Neural cell (in vitro differentiated cells): ENCODE results near the gene SLC2A5. TPM values are rescaled to one million over a fixed set of nuclear protein-coding genes. Genes with fewer than 3 reads are reported as not detected.

Source experiments
- H2AFZ ChIP-seq: fragments of 200-600, 300-800 bp; sonication (generic), shearing (Covaris generic); 2 replicates; pipeline ENCODE4 v1.6.0; 2014; ENCODE audit warnings: low read depth, mild to moderate bottlenecking, antibody characterized with exemption, low read length, moderate library complexity
- H3F3A ChIP-seq: fragments of 200-600 bp; shearing (Covaris generic); 2 replicates; pipeline ENCODE4 v1.6.1; 2016; ENCODE audit warnings: mild to moderate bottlenecking, moderate library complexity, mixed read lengths, antibody characterized with exemption, low read length; ENCODE audit not compliant: insufficient read depth, poor library complexity, severe bottlenecking
- H3K27ac ChIP-seq: fragments of 200-600, 300-800 bp; sonication (generic), shearing (Covaris generic); 2 replicates; pipeline ENCODE4 v1.5.1; 2014; ENCODE audit warnings: mild to moderate bottlenecking, low read length, moderate library complexity
- H3K27me3 ChIP-seq: fragments of 300-800, 200-600 bp; sonication (generic), shearing (Covaris generic); 2 replicates; pipeline ENCODE4 v1.6.0; 2014; ENCODE audit warnings: mild to moderate bottlenecking, low read depth, low read length, moderate library complexity; ENCODE audit not compliant: insufficient read depth
- H3K36me3 ChIP-seq: fragments of 300-800, 200-600 bp; sonication (generic), shearing (Covaris generic); 2 replicates; pipeline ENCODE4 v1.5.1; 2014; ENCODE audit warnings: mild to moderate bottlenecking, antibody characterized with exemption, low read length, moderate library complexity; ENCODE audit not compliant: insufficient read depth
- H3K4me2 ChIP-seq: fragments of 300-800, 200-600 bp; sonication (generic), shearing (Covaris generic); 2 replicates; pipeline ENCODE4 v1.6.0; 2014; ENCODE audit warnings: mild to moderate bottlenecking, low read length
- H3K4me3 ChIP-seq: fragments of 300-800, 200-600 bp; sonication (generic), shearing (Covaris generic); 2 replicates; pipeline ENCODE4 v1.5.1; 2014; ENCODE audit warnings: mild to moderate bottlenecking, low read length, moderate library complexity
- H3K79me2 ChIP-seq: fragments of 200-600 bp; shearing (Covaris generic); replicated peaks from 2 replicates; pipeline ENCODE4 v1.6.0; 2014; ENCODE audit warnings: mild to moderate bottlenecking, low read length, moderate library complexity; ENCODE audit not compliant: insufficient read depth
- H3K9ac ChIP-seq: fragments of 300-800, 200-600 bp; sonication (generic), shearing (Covaris generic); 2 replicates; pipeline ENCODE4 v1.6.1; 2016; ENCODE audit warnings: mild to moderate bottlenecking, low read length, mixed read lengths
- H3K9me2 ChIP-seq: fragments of 200-600 bp; shearing (Covaris generic); 2 replicates; pipeline ENCODE4 v1.6.1; 2016; ENCODE audit warnings: mild to moderate bottlenecking, low read length, mixed read lengths; ENCODE audit not compliant: insufficient read depth
- H3K9me3 ChIP-seq: fragments of 200-600, 300-800 bp; sonication (generic), shearing (Covaris generic); 2 replicates; pipeline ENCODE4 v1.6.1; 2016; ENCODE audit warnings: mild to moderate bottlenecking, mixed run types, low read length, moderate library complexity, mixed read lengths
- H4K20me1 ChIP-seq: fragments of 200-600 bp; shearing (Covaris generic); 2 replicates; pipeline ENCODE4 v1.6.1; 2016; ENCODE audit warnings: mild to moderate bottlenecking, mixed run types; ENCODE audit not compliant: insufficient read depth
- CTCF ChIP-seq: fragments of 450-650 bp; IDR thresholded peaks from 2 replicates; pipeline ENCODE4 v1.5.1; 2014; ENCODE audit warnings: antibody characterized with exemption, mild to moderate bottlenecking, moderate library complexity; ENCODE audit not compliant: poor library complexity, severe bottlenecking
- EP300 ChIP-seq: fragments of 450-650 bp; conservative IDR thresholded peaks from 2 replicates; pipeline ENCODE4 v1.6.1; 2014; ENCODE audit warnings: antibody characterized with exemption, mild to moderate bottlenecking, moderate library complexity; ENCODE audit not compliant: poor library complexity, severe bottlenecking
- EZH2 ChIP-seq: fragments of 200-600, 300-800 bp; shearing (Covaris generic), sonication (generic); IDR thresholded peaks from 2 replicates; pipeline ENCODE4 v1.6.1; 2014; ENCODE audit warnings: antibody characterized with exemption, low read length, borderline replicate concordance, mild to moderate bottlenecking; ENCODE audit not compliant: insufficient read depth, poor library complexity, severe bottlenecking
- MXI1 ChIP-seq: fragments of 450-650 bp; conservative IDR thresholded peaks from 2 replicates; pipeline ENCODE4 v1.6.1; 2014; ENCODE audit warnings: antibody characterized with exemption, mild to moderate bottlenecking; ENCODE audit not compliant: poor library complexity, severe bottlenecking
- POLR2AphosphoS5 ChIP-seq: IDR thresholded peaks from 2 replicates; pipeline ENCODE4 v1.6.1; 2012
- RAD21 ChIP-seq: fragments of 450-650 bp; conservative IDR thresholded peaks from 2 replicates; pipeline ENCODE4 v1.6.1; 2014; ENCODE audit warnings: antibody characterized with exemption, mild to moderate bottlenecking, moderate library complexity
- SMC3 ChIP-seq: fragments of 450-650 bp; conservative IDR thresholded peaks from 2 replicates; pipeline ENCODE4 v1.6.1; 2014; ENCODE audit warnings: antibody characterized with exemption, mild to moderate bottlenecking, moderate library complexity; ENCODE audit not compliant: poor library complexity
- TAF1 ChIP-seq: IDR thresholded peaks from 2 replicates; pipeline ENCODE4 v1.6.1; 2012; ENCODE audit warnings: low read depth
- polyA plus RNA-seq: library from polyadenylated mRNA; depleted of rRNA; stranded (reverse); fragments of >200 nt; gene quantifications from 2 replicates; pipeline ENCODE4 v1.2.3, GENCODE V29; 2014
- TF ChIP-seq, protein P1 (sequence below): IDR thresholded peaks from 2 replicates; pipeline ENCODE4 v1.6.1; 2012; ENCODE audit warnings: borderline replicate concordance

Gene SLC2A5
- polyA plus RNA-seq, 1 donor from 2014 or later: not detected

DNA sequence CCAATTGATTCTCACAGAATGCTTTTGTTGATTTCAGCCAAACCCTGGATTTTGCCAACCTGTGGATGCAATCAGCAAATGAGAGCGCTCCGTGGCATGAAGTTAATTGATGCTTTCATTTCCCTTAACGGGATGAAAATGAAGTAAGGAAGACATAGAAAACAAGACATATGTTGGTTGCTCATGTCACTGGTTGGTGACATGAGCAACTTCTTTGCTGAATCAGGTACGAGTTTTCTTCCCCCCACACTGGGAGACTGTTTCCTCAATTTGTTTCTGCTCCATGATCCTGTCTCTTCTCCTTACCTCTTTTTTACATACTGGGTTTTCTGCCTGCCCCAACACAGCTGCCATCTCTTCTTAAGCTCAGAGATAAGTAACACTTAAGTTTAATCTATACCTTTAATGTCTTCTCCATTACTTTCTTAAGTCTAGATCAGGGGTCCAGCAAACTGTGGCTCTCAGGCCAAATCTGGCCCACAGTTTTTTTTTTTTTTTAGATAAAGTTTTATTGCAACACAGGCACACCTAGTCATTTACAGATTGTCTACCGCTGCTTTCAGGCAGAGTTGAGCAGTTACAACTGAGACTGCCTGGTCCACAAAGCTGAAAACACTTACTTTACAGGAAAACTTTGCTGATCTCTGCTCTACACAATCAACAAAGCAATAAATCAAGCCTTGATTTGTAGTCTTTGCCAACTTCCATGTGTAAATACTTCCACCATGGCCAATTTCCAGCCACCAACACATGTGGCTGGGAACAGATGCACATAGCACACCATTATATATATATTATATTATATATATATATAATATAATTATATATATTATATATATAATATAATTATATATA, 46.1 kb upstream of the SLC2A5 start:
- no peaks in the 10 kb centered on the region for H3K9me2 ChIP-seq
- no peaks in the 10 kb centered on the region for H3K27me3 ChIP-seq
- H3K9me3 ChIP-seq: no peaks in the 10 kb centered on the region
- TF ChIP-seq, protein P1, sequence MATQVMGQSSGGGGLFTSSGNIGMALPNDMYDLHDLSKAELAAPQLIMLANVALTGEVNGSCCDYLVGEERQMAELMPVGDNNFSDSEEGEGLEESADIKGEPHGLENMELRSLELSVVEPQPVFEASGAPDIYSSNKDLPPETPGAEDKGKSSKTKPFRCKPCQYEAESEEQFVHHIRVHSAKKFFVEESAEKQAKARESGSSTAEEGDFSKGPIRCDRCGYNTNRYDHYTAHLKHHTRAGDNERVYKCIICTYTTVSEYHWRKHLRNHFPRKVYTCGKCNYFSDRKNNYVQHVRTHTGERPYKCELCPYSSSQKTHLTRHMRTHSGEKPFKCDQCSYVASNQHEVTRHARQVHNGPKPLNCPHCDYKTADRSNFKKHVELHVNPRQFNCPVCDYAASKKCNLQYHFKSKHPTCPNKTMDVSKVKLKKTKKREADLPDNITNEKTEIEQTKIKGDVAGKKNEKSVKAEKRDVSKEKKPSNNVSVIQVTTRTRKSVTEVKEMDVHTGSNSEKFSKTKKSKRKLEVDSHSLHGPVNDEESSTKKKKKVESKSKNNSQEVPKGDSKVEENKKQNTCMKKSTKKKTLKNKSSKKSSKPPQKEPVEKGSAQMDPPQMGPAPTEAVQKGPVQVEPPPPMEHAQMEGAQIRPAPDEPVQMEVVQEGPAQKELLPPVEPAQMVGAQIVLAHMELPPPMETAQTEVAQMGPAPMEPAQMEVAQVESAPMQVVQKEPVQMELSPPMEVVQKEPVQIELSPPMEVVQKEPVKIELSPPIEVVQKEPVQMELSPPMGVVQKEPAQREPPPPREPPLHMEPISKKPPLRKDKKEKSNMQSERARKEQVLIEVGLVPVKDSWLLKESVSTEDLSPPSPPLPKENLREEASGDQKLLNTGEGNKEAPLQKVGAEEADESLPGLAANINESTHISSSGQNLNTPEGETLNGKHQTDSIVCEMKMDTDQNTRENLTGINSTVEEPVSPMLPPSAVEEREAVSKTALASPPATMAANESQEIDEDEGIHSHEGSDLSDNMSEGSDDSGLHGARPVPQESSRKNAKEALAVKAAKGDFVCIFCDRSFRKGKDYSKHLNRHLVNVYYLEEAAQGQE: no peak
- no peak for TF ChIP-seq POLR2AphosphoS5
- TF ChIP-seq SMC3: no peak
- TF ChIP-seq CTCF: no peak
- no peak for TF ChIP-seq EZH2
- no peak for TF ChIP-seq TAF1
- TF ChIP-seq RAD21: no peak
- no peak for TF ChIP-seq MXI1
- TF ChIP-seq EP300: no peak
- no peak overlapping the region for H2AFZ ChIP-seq
- H3F3A ChIP-seq: no peaks in the 10 kb centered on the region
- no peak overlapping the region for H3K4me3 ChIP-seq
- no peak overlapping the region for H3K9ac ChIP-seq
- H3K36me3 ChIP-seq: no peaks in the 10 kb centered on the region
- no peaks in the 10 kb centered on the region for H4K20me1 ChIP-seq
- no peak overlapping the region for H3K4me2 ChIP-seq
- no peak overlapping the region for H3K27ac ChIP-seq
- no peaks in the 10 kb centered on the region for H3K79me2 ChIP-seq

DNA sequence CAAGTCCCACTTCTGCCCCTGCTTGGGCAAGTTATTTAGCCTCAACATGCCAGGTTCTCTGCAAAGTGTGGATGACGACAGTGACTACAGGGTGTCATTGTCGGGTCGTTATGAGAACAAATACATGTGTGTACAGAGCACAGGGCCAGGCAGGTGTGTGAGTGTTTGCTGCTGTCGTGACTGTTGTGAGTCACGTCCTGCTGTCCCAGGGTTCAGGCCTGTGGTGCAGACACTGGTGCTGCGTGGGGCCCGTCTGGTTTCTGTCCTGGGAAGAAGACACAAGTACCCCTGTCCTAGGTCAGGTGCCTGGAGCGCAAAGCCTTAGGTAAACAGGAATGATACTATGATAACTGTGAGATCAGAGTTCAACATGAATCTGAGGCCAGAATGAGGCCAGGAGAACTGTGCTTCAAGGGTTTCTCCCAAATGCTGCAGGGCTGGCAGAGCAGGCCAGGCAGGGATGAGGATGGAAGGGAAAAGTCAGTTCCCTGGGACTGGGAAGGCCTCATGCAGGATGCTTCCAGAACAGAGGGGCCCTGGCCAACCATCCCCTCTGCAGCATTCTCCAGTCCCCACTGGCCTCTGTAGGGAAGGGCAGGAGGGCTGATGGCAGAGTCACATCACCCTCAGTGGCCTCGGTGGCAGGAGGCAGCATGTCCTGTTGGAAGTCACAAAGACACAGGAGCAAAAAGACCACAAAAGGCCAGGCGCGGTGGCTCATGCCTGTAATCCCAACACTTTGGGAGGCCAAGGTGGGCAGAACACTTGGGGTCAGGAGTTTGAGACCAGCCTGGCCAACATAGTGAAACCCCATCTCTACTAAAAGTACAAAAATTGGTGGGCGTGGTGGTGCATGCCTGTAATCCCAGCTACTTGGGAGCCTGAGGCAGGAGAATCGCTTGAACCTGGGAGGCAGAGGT, 43.8 kb upstream of the SLC2A5 start:
- no peaks in the 10 kb centered on the region for H4K20me1 ChIP-seq
- TF ChIP-seq CTCF (no peak), EP300 (no peak), SMC3 (no peak), TAF1 (no peak), RAD21 (no peak), MXI1 (no peak), EZH2 (no peak), POLR2AphosphoS5 (no peak)
- TF ChIP-seq, protein P1: no peak
- no peak overlapping the region for H3K27ac ChIP-seq
- H3F3A ChIP-seq: no peaks in the 10 kb centered on the region
- H3K9ac ChIP-seq: no peak overlapping the region
- no peak overlapping the region for H3K4me3 ChIP-seq
- H3K4me2 ChIP-seq: no peak overlapping the region
- no peaks in the 10 kb centered on the region for H3K9me2 ChIP-seq
- no peaks in the 10 kb centered on the region for H3K9me3 ChIP-seq
- H2AFZ ChIP-seq: no peak overlapping the region
- H3K27me3 ChIP-seq: no peaks in the 10 kb centered on the region
- H3K79me2 ChIP-seq: no peaks in the 10 kb centered on the region
- H3K36me3 ChIP-seq: no peaks in the 10 kb centered on the region
